GM23338 (cell line): ENCODE results near the gene EXOC4. TPM values are rescaled to one million over a fixed set of nuclear protein-coding genes. Genes with fewer than 3 reads are reported as not detected.

Source experiments
- ATAC-seq: fragments of 200-7000 bp; cut with Tn5 transposase; 3 replicates; pipeline ENCODE4 v1.9.1; 2020
- DNase-seq: peaks from one replicate; pipeline ENCODE4 v3.0.0-alpha.2; 2015; ENCODE audit warnings: low spot score
- H2AFZ ChIP-seq: fragments of 200-600 bp; sonication (generic); 2 replicates; pipeline ENCODE4 v1.8.0; 2016; ENCODE audit warnings: antibody characterized with exemption, mild to moderate bottlenecking, moderate library complexity
- H3F3A ChIP-seq: fragments of 200-600 bp; sonication (generic); replicated peaks from 2 replicates; pipeline ENCODE4 v1.8.0; 2017; ENCODE audit warnings: antibody characterized with exemption, mixed run types, low read depth
- H3K27ac ChIP-seq: fragments of 200-600 bp; sonication (generic); 2 replicates; pipeline ENCODE4 v1.6.1; 2016; ENCODE audit warnings: low read depth
- H3K27me3 ChIP-seq: fragments of 200-600 bp; sonication (generic); 2 replicates; pipeline ENCODE4 v1.8.0; 2016; ENCODE audit warnings: mild to moderate bottlenecking, mixed run types, moderate library complexity; ENCODE audit not compliant: insufficient read depth
- H3K36me3 ChIP-seq: fragments of 200-600 bp; sonication (generic); 2 replicates; pipeline ENCODE4 v1.8.0; 2016; ENCODE audit warnings: mild to moderate bottlenecking; ENCODE audit not compliant: insufficient read depth
- H3K4me1 ChIP-seq: fragments of 200-600 bp; sonication (generic); 2 replicates; pipeline ENCODE4 v1.8.0; 2016; ENCODE audit warnings: mild to moderate bottlenecking, moderate library complexity; ENCODE audit not compliant: insufficient read depth
- H3K4me2 ChIP-seq: fragments of 200-600 bp; sonication (generic); 2 replicates; pipeline ENCODE4 v1.7.1; 2017; ENCODE audit warnings: mixed run types
- H3K4me3 ChIP-seq: fragments of 200-600 bp; sonication (generic); 2 replicates; pipeline ENCODE4 v1.6.1; 2016; ENCODE audit warnings: mixed run types
- H3K79me2 ChIP-seq: fragments of 200-600 bp; sonication (generic); replicated peaks from 2 replicates; pipeline ENCODE4 v1.8.0; 2017; ENCODE audit warnings: mild to moderate bottlenecking; ENCODE audit not compliant: insufficient read depth
- H3K9me2 ChIP-seq: fragments of 200-600 bp; sonication (generic); 2 replicates; pipeline ENCODE4 v1.8.0; 2017; ENCODE audit not compliant: insufficient read depth
- H4K20me1 ChIP-seq: fragments of 200-600 bp; sonication (generic); replicated peaks from 2 replicates; pipeline ENCODE4 v1.8.0; 2017; ENCODE audit warnings: mild to moderate bottlenecking; ENCODE audit not compliant: insufficient read depth
- H3K27ac Mint-ChIP-seq: 2 replicates; pipeline ENCODE4 v1.8.0; 2020; ENCODE audit warnings: inconsistent platforms, mild to moderate bottlenecking, moderate library complexity, mixed read lengths
- H3K27me3 Mint-ChIP-seq: 3 replicates; pipeline ENCODE4 v1.8.0; 2022; ENCODE audit warnings: low read depth, mild to moderate bottlenecking, moderate library complexity, mixed read lengths, inconsistent platforms; ENCODE audit not compliant: insufficient read depth, poor library complexity
- H3K36me3 Mint-ChIP-seq: 3 replicates; pipeline ENCODE4 v1.8.0; 2021; ENCODE audit warnings: low read depth, mild to moderate bottlenecking, inconsistent platforms, moderate library complexity, mixed read lengths
- H3K4me1 Mint-ChIP-seq: 3 replicates; pipeline ENCODE4 v1.8.0; 2020; ENCODE audit warnings: mild to moderate bottlenecking, inconsistent platforms, mixed read lengths
- H3K4me3 Mint-ChIP-seq: 3 replicates; pipeline ENCODE4 v1.8.0; 2021; ENCODE audit warnings: moderate library complexity, mild to moderate bottlenecking, inconsistent platforms, mixed read lengths
- H3K9me3 Mint-ChIP-seq: 3 replicates; pipeline ENCODE4 v1.8.0; 2020; ENCODE audit warnings: moderate library complexity, mild to moderate bottlenecking, inconsistent platforms, mixed read lengths
- CREB1 ChIP-seq: fragments of 250-450 bp; sonication (Bioruptor Pico); IDR thresholded peaks from 2 replicates; pipeline ENCODE4 v1.5.0; 2020; ENCODE audit warnings: low read depth, mild to moderate bottlenecking, moderate library complexity
- ETS1 ChIP-seq: IDR thresholded peaks from 2 replicates; pipeline ENCODE4 v1.6.1; 2016; ENCODE audit warnings: antibody characterized with exemption
- EZH2 ChIP-seq: fragments of 200-600 bp; sonication (generic); IDR thresholded peaks from one replicate; pipeline ENCODE4 v1.8.0; 2017; ENCODE audit warnings: antibody characterized with exemption, mild to moderate bottlenecking, low read depth; ENCODE audit not compliant: unreplicated experiment
- JUNB ChIP-seq: IDR thresholded peaks from one replicate; pipeline ENCODE4 v1.6.1; 2016; ENCODE audit warnings: antibody characterized with exemption; ENCODE audit not compliant: unreplicated experiment
- REST ChIP-seq: IDR thresholded peaks from one replicate; pipeline ENCODE4 v1.6.1; 2018; ENCODE audit warnings: antibody characterized with exemption; ENCODE audit not compliant: unreplicated experiment
- STAT1 ChIP-seq: IDR thresholded peaks from one replicate; pipeline ENCODE4 v1.6.1; 2016; ENCODE audit warnings: antibody characterized with exemption; ENCODE audit not compliant: unreplicated experiment
- ZNF114 ChIP-seq: fragments of 250-450 bp; sonication (Bioruptor Pico); IDR thresholded peaks from 2 replicates; pipeline ENCODE4 v1.5.0; 2020; ENCODE audit warnings: mild to moderate bottlenecking, moderate library complexity
- ZNF462 ChIP-seq: fragments of 250-450 bp; sonication (Bioruptor Pico); IDR thresholded peaks from 2 replicates; pipeline ENCODE4 v1.5.0; 2020; ENCODE audit warnings: mild to moderate bottlenecking, moderate library complexity
- polyA plus RNA-seq: library from polyadenylated mRNA; unstranded; fragments of >200 nt; fragmentation: Nextera tagmentation; extraction: Ambion mirVana; gene quantifications from 2 replicates; pipeline ENCODE4 v1.2.1, GENCODE V29; 2016
- total RNA-seq: library from RNA; depleted of rRNA; stranded (reverse); fragments of >200 nt; shearing (Covaris generic); gene quantifications from 2 replicates; pipeline ENCODE4 v1.2.3, GENCODE V29; 2014

Gene EXOC4
- total and polyA plus RNA-seq, 2 experiments from 2014 or later: 37.5 to 52.7 TPM

- TF ChIP-seq REST (no peak), ETS1 (no peak), STAT1 (no peak)
Measured at GRCh38 chr7:133491201-133491691, 238.4 kb downstream of the EXOC4 start (continued).

GRCh38 chr7:133491846-133492652, 239.2 kb downstream of the EXOC4 start:
- H3K27ac Mint-ChIP-seq: no peak overlapping the region
- ATAC-seq: no peak
- TF ChIP-seq STAT1: no peak
- no peak for TF ChIP-seq ZNF114 (CRISPR knock-in tag)
- TF ChIP-seq EZH2: no peak
- TF ChIP-seq REST: no peak
- TF ChIP-seq CREB1 (CRISPR knock-in tag): no peak
- TF ChIP-seq ZNF462: no peak
- TF ChIP-seq JUNB: no peak

More at GRCh38 chr7:133491846-133492652, 239.2 kb downstream of the EXOC4 start:
- Mint-ChIP-seq H3K9me3 (no peaks in the 10 kb centered on the region; the same call in 2 of the 3 replicates), H3K4me1 (no peaks in the 10 kb centered on the region), H3K36me3 (no peaks in the 10 kb centered on the region; the same call in 2 of the 3 replicates), H3K27me3 (no peaks in the 10 kb centered on the region), H3K4me3 (no peak overlapping the region)
- no peak overlapping the region for H3K4me3 ChIP-seq
- no peak overlapping the region for H2AFZ ChIP-seq
- DNase-seq: no peak
- no peaks in the 10 kb centered on the region for H3K36me3 ChIP-seq
- H3K27me3 ChIP-seq: no peaks in the 10 kb centered on the region
- H3K27ac ChIP-seq: no peak overlapping the region
- H3K4me2 ChIP-seq: no peak overlapping the region
- no peaks in the 10 kb centered on the region for H3F3A ChIP-seq
- H3K9me2 ChIP-seq: no peaks in the 10 kb centered on the region
- H3K4me1 ChIP-seq: no peaks in the 10 kb centered on the region
- H4K20me1 ChIP-seq: no peaks in the 10 kb centered on the region
- no peaks in the 10 kb centered on the region for H3K79me2 ChIP-seq
